Activated CD4-positive, alpha-beta T cell treated with anti-CD3 and anti-CD28 coated beads, Interleukin-2, amount 50 U/mL, for 1 hour (primary cell): ENCODE results near the gene MRPL45.
"Not testable (repeated sequence)": the region's sequence is repeated elsewhere in the genome, so short reads cannot be mapped to it uniquely, and the experiment has no call there.

Experiments
- DNase-seq: peaks from one replicate; pipeline ENCODE4 v3.0.0-alpha.2; 2020

The MRPL45 gene

DNA sequence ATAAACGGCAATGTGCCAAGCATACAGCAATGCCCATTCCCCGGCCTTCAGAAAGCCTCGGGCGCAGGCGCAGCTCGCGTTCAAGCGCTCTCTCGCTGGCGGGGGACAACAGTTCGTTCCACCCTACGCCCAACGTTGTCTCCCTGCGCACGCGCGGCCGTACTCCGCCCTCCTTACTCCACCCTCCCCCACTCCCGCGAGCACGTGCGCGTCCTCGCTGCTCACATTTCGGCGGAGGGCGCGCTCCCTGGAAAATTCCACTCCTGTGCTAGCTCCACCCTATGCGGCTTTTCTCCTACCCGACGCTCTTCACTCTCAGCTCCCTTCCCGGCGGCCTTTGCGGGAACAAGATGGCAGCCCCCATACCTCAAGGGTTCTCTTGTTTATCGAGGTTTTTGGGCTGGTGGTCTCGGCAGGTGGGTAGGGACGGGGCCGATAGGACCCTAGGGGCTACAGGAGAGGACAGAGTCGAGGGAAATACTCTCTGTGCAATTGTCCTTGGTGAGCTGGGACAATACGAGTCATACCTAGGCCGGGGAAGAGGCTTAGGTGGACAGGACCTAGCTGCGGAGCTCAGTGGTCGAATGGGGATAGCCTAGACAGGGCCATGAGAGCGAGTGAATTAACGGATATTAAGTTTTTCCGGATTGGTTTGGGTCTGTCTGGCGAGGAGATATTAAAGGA lies at the start of gene MRPL45:
Gene MRPL45 (plus strand): TSS at position 335 of the 684 bp plus-strand sequence. CDS start 16 bp downstream, at position 351.
- peak; percentile 95 for DNase-seq

GRCh38 chr17:38253191-38253590 lies 43.8 kb upstream of the MRPL45 start:
- DNase-seq, result not testable (repeated sequence)

- not testable (repeated sequence) for DNase-seq
Observed at GRCh38 chr17:38254357-38254756, 42.6 kb upstream of the MRPL45 start.

DNA sequence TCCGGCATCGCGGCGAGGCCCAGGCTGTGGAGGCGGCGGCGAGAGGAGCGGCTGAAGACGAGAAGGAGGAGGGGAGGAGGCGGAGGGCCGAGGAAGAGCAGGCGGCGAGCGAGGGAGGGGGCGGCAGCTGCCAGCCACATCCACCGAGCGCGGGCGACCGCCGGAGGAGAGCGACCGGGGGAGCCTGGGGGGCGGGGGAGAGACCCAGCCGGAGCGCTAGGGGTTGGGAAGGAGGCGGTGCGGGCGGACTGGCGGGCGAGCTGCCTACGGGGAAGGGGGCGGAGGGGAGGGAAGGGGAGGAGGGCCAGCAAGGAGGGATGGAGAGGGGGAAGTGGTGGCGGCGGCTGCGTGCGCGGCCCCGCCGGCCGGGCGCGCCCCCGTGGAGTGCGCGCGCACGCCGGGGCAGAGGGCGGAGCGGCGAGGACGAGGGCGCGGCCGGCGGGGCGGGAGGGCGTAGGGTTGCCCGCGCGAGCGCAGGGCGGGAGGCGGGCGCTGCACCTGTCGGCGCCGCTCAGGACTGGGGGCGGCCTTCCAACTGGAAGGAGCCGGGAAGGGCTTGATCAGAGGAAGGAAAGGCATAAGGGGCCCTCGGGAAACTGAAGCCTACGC lies 39.9 kb upstream of the MRPL45 start:
- peak; percentile 75 for DNase-seq

- not testable (repeated sequence) for DNase-seq
Observed at GRCh38 chr17:38265974-38266506, 30.9 kb upstream of the MRPL45 start.

GRCh38 chr17:38266571-38266970 lies 30.4 kb upstream of the MRPL45 start:
- not testable (repeated sequence) for DNase-seq

GRCh38 chr17:38268138-38268537 lies 28.8 kb upstream of the MRPL45 start:
- DNase-seq, result not testable (repeated sequence)

- DNase-seq, result not testable (repeated sequence)
Observed at GRCh38 chr17:38269045-38269444, 27.9 kb upstream of the MRPL45 start.

DNA sequence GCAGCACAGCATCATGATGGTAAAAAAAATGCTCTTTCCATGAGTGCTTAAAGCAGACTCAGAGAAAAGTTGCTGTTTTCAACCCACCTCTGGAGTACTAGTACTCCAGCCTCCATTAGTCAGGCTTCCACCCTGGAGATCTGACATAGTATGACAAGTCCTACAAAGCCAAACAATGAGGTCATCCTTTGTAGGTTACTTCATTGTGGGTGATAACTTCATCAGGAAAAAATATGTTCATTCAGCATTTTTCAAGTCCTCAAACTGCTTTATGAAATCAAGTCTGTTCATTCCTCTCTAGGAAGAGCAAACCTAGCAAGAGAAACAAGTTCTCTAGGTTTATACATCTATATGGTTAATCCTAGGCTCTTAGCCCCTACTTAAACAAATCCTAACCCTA lies 27.4 kb upstream of the MRPL45 start:
- not testable (repeated sequence) for DNase-seq

GRCh38 chr17:38285994-38286393 lies 11.0 kb upstream of the MRPL45 start:
- DNase-seq, result not testable (repeated sequence)

- not testable (repeated sequence) for DNase-seq
Observed at GRCh38 chr17:38286501-38287091, 10.4 kb upstream of the MRPL45 start.

- DNase-seq, result not testable (repeated sequence)
Observed at GRCh38 chr17:38288217-38288827, 8.6 kb upstream of the MRPL45 start.

GRCh38 chr17:38289760-38290159 lies 7.2 kb upstream of the MRPL45 start:
- not testable (repeated sequence) for DNase-seq

DNA sequence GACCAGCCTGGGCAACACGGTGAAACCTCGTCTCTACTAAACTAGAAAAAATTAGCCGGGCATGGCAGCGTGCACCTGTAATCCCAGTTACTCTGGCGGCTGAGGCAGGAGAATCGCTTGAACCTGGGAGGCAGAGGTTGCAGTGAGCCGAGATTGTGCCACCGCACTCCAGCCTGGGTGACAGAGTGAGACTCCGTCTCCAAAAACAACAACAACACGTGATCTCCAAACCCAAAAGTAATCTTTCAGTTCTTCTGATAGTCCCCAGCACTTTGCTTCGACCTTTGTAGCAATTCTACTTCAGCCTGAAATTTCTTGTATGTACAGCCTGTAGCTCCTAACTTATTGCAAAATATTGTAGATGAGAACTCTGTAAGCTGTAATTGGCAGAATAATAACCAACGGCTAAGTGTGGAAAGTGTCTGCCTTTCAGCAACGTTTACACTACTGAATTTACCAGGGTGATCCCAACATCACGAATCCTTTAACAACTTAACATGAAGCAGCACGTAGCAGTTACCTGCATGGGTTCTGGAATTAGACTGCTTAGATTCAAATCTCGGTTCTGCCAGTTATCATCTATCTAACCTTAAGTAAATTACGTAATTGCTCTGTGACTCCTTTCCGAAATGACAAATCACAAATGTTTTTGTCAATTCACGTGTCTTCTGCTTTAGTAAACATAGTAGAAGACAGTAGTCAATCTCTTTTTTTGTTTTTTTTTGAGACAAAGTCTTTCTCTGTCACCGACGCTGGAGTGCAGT lies 1.2 kb upstream of the MRPL45 start:
- DNase-seq, result not testable (repeated sequence)

GRCh38 chr17:38315497-38315896 lies 18.5 kb downstream of the MRPL45 start:
- DNase-seq, result no peak

DNA sequence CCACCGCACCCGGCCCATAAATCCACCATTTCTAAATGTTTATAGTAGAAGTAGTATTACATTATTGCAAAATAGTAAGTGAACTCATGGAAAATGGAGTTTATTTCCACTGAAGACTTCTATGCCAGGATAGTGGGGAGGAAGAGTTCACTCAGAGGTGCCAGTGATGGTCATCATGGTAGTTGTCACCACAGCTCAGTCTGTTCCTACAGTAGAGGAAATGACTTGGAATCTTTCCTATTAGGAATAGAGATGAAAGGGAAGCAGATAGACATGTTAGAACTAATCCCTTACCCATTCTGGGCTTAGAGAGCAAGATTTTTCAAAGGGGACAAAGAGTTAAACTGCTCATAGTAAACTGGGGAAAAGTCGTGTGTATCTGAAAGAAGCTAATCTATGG lies 20.1 kb downstream of the MRPL45 start:
- DNase-seq, result no peak

DNA sequence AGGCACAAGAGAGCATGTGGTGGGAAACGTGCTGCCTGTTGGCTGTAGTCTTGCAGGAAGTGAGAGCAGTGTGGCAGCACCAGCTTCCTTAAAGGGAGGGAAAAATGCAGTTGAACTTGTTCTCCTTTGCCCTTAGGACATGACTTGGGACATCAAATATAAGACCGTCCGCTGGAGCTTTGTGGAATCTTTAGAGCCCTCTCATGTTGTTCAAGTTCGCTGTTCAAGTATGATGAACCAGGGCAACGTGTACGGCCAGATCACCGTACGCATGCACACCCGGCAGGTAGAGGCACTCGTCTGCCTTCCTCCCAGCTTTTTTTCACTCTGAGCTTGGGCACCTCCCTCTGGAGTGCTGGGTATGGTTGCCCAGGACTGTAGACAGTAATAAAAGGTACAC lies 23.5 kb downstream of the MRPL45 start:
- DNase-seq, result no peak

GRCh38 chr17:38322156-38322779 lies 25.3 kb downstream of the MRPL45 start:
- DNase-seq, result peak; percentile 70

- no peak for DNase-seq
Observed at GRCh38 chr17:38322897-38323296, 25.9 kb downstream of the MRPL45 start.

DNA sequence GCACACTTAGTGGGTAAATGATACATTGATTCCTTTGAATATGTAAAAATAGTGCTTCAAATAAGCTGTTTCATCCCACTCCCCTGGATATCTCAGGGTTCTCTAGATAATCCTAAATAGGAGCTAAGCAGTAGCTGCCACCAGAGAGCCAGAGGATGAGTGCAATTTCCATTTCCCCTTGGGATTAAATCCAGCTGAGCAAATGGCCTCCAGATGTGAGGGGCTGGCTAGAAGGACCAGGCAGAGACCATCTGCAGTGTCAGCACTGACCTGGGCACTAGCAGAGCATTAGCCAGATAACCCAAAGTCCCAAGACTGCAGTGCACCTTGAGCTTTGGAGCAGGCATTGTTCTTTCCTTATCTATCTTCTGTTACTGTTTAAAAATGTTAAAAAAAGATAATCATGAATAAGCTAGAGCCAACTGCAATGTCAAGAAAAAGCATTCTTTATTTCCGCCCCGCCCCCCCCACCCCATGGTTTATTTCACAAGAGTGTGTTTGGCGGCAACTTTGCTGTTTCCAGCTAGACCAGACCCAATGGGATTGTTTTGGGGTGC lies 27.3 kb downstream of the MRPL45 start:
- no peak for DNase-seq

DNA sequence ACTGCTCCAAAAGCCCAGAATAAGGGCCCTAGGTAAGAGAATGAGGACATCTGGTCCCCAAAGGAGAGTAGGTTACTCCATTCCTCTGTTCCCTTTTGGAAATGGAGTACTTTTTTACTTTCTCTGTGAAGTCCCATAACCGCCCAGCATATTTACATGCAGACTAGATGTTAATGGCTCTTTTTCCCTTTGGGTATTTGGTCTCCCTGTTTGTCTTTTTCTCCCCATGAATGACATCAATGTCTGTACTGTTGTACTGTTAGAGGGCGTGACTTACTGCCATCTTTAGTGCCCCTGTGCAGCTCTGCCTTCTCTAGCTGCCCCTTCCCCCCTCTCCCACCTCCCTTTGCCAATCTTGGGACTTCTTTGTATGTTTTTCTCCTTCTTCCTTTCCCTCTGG lies 27.8 kb downstream of the MRPL45 start:
- DNase-seq, result no peak
